ENCODE data around the gene HDAC4.

Gene HDAC4

DNA sequence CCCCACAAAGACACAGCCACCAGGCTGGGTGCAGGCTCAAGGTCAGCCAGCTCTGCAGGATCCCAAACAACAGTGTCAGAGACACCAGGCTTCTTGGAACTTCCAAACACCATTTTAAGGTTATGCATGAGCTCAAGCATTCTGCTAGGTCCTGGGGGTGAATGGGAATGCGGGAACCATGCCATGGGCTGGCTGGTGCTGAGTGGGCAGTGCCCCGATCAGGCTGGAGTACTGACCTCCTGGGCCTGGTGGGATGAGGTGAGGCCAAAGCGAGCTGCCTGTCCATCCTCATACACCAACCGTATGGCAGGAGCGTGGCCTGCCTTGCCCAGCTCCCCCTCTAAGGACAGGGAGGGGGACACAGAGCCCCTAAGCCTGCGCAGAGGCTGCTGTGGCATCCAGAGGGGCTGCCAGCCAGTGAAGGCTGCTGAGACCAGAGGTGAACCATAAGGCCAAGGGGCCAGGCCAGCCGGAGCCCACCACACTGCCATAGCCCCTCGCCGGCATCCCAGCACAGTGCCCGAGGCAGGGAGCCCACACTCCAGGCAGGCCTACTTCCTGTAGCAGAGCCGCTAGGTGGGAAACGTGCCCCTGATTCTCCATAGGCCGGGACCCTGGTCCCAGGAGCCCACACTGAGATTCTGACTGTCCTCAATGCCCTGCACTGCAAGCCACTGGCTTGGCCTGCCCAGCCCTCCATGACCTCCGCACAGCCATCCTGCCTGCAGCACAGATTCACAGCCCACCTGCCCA, 135.0 kb downstream of the HDAC4 start:
- DNase-seq (ENCODE audit: low spot score), result no peak

DNA sequence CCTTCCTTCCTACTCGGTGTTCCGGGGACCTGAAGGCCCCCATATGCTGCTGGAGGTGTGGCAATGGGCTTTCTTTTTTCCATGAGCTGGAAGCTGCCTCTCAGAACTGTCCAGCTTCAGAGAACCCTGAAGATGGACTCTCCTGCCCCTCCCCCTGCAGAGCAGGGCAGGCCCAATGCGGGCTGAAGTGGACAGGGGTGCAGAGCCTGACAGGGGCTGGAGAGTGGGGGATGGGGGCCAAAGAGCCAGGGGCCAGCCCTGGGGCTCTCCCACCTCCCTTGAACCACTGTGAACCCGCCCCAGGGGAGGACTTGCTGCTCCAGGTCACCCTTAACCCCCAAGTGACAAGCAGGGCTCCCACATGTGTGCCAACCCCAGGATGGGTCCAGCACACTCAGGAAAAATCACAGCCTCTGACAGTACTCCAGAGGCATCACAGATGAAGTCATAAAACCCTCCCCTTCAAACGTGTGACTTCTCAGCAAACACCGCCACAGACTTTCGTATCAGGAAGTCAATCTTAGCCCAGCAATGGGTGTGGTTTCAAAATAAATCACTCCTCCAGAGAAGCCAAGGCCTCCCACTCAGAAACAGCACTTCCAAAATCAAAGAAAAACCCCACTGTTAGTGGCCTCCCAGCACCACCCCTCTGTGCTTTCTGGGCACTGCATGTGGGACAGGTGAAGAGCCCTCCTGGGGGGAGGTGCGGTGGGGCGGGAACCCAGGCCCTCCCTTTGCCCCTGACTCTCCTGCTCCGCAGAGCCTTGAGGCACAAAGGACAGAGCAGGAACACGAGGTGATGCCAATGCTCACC, 135.8 kb downstream of the HDAC4 start:
- DNase-seq (ENCODE audit: low spot score), result peak; percentile 52

DNA sequence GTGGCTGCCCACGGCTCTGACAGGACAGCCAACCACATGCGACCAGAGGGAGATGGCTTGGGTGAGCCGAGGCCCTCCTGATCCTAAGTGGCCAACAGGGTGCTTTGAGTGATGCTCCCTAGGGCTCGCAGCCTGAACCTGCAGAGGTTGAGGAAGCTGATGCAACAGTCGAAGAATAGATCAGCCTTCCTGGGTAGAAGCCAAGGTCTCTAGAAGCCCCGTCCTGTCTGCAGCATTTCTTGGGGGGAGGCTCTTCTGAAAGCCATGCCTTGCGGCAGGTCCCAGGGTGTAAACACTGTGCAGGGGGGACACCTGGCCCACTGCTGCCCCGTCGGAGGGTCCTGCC, 136.4 kb downstream of the HDAC4 start:
- no peak for DNase-seq (ENCODE audit: low spot score)

DNA sequence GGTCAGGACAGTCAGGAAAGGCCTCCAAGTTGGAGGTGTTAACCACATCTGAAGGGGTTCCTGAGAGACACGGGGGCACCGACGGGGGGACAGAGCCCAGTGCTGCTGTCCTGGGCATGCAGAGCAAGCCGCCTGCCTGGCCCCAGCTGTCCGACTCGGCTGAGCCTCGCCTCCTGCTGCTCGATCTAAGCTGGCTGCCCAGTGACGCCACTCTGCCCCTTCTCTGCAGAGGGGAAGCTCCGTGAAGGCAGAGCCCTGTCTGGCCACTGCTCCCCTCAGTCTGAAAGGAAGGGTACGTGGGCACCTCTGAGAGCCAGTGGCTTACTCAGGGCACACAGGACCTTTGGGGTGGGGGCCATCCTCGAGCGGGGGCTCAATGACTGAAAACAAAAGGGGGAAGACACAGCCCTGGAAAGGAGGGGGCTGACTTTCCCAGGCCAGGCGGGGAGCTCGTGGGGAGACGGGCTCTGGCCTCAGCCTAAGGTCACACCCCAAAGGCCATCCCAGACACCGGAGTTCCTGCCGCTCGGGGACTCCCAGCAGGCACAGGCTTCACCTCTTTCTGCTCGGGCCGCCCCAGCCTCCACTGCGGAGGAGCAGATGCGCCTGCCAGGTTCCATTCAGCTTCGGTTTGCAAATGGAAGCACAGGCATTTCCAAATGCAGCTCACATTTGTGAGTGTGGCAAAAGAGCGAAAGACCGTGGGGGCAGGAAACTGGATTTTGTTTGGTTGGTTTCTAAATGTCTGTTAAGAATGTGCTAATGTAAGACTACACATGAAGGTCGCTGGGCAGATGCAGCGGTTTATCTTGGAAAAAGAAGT, 136.9 kb downstream of the HDAC4 start:
- no peak for DNase-seq (ENCODE audit: low spot score)

DNA sequence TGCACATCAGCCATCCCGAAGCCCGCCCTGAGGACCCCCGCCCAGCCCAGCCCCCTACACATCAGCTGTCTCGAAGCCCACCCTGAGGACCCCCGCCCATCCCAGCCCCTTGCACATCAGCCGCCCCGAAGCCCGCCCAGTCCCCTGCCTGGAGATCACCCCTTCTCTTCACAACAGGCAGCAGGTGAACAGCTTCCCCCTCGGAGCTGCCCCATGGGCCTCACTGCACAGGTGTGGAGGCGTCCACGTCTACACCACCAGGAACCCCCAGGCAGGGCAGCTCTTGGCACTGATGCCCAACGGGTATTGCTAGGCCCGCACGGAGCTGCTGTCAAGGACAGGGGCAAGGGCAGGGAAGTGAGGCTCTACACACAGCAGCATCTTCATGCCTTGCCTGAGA, 137.6 kb downstream of the HDAC4 start:
- no peak for DNase-seq (ENCODE audit: low spot score)

DNA sequence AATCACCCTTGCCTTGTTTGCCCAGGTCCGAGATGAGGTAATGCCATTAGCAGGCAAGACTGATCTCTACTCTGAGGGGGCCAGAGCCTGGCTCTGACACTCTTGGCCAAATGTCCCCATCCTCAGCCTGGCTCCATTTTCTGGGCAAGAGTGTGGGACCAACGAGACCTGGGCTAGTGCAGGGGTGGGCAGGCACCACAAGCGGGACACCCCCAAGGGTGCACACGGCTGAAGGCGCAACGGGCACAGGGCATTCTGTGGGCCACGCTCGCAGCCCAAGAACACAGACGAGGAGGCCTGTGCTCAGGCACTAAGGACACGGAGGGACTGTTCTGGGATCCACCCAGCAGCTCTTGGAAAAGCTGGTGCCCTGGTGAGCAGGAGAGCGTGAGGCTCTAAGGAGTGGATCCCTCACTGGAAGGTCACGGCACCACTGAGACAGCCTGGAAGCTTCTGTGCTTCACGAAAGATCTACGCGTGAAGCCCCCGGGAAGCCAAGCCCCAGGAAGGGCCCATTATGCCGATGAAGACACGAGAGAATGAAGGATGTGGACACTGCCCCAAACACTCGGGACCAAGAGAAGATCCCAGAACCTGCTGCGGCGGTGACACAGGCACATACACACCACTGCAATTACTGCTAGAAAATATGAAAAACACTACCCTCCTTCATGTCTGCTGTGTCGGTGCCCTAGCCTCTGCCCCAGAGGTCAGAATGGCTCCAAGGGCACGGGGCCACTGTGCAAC, 138.2 kb downstream of the HDAC4 start:
- no peak for DNase-seq (ENCODE audit: low spot score)

DNA sequence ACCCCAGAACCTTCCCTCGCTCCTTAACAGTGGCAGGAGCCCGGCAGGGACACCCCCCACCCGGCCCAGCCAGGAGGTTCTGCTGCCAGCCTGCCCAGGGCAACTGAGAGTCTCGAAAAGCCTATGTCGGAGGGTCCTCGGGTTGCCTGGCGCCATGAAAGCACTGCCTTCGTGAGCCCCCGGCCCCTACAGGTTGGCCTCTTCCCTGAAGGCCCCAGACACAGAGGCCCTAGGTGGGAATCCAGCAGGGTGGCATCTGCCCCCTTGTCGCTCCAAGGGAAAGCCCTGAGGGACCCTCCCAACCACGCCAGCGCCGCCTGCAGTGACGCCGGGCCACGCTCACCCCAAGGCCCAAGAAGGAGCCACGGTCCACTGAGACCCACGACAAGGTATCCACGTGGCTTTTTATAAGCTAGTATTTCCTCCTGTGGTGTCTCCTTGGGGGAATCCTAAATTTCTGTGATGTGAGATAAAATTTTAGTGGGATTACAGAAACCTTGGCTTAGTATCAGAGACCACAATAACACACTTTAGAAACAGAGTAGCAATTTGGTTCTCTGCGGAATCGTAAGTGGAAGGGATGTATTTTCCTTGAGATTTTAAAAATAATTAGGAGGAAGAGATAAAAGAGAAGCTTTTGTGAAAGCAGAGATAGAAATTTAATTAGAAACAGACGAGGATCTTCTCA, 138.9 kb downstream of the HDAC4 start:
- DNase-seq (ENCODE audit: low spot score), result no peak

DNA sequence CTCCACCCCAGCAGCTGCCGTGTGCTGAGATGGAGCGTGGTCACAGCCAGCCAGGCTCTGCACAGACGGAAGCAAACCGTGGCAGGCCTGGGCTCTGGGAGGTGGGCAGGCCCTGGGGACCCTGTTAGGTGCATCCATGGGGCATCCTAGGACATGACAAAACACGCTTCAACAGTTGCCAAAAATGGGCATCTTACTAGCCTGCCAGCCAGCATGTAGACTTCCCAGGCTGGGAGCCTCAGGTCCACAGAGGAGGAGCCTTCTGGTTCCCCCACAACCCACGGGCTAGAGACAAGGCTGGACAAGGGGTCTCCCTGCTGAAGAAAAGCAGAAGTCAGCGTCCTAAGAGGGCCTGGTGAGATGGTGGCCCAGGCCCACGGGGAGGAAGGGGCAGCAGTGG, 139.5 kb downstream of the HDAC4 start:
- DNase-seq (ENCODE audit: low spot score), result no peak

DNA sequence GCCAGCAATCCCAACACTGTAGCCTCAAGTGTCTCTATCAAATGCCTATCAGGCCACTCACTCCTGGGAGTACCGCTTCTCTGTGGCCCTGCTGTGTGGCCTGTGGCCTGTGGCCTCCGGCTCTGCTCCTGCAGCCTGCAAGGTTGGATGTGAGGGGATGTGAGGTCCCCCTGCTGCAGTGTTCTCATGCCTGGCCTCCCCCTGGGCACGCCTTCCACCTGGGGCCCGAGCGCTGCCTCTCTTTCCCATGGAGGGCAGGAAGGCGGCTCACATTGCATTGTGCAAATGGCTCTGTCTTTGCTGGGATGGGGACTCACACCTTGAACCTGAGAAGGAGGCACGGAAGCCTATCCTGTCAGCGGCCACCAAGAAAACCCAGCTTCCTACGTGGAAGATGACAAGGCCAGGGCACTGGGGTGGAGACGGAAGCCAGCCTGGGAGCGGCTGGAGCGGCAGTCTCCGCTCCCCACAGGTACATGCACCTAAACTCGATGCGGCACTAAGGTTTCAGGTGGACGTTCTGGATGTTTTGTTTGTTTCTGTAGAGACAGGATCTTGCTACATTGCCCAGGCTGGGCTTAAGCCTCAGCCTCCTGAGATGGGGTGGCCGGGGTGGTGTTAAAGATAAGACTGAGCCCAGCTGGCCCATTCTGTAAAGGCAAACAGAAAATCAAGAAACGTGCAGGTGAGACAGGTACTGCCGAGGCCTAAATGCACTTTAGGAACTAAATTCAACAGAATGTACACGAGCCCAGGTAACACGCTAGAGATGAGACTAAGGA, 140.1 kb downstream of the HDAC4 start:
- DNase-seq (ENCODE audit: low spot score), result no peak

DNA sequence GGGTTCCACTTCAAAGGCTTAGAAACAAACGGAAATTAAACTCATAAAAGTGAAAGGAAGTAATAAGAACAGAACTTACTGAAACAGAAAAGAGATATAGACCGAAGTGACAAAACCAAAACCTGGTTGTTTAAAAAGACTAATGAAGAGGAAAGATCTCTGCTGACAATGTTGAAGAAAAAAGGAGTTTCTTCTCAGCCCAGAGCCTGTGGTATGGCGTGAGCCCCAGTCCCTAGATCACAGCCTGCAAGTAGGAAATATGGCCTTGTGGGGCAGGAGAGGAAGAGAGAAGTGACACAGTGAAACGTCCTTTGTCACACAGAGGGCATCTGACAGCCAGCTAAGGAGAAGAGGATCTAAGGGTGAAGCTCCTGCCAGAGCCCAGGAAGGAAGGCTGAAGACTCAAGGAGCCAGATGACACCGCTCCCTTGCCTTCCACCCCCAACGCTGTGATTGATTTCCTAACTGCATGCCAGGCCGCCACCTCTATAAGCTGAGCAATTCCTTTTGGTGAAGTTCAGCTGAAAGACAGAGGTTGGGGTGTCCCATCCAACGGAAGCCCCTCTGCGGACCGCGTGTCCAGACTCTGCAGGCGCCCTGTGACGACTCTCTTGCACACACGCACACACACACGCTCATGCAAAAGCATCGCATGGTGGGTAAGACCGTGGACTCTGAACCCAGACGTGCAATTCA, 141.1 kb downstream of the HDAC4 start:
- no peak for DNase-seq (ENCODE audit: low spot score)

DNA sequence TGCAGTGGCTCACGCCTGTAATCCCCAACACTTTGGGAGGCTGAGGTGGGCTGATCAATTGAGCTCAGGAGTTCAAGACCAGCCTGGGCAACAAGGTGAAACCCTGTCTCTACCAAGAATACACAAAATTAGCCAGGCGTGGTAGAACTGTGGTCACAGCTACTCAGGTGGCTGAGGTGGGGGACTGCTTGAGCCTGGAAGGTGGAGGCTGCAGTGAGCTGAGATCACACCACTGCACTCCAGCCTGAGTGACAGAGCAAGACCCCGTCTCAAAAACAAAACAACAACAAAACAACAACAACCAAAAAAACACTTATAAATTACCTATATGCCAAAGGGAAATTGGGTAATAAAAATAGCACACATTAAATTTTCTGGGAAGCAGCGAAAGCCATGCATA, 141.6 kb downstream of the HDAC4 start:
- DNase-seq (ENCODE audit: low spot score), result no peak

DNA sequence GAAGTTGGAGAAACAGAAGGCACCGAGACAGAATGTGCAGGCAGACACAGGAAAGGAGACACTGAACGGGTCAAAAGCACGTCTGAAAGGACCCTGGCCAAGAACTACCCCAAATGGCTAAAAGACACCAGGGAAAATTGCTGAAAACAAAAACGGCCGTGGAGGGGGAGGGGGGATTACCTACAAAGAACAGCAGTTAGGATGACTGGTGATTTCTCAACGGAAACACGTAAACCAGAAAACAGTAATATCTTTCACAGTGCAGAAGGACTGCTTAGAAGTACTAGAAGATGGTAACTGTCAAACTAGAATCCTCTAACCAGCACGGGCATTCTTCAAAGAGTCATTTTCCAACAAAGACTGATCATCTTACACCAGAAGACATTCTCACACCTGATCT, 142.6 kb downstream of the HDAC4 start:
- DNase-seq (ENCODE audit: low spot score), result no peak

DNA sequence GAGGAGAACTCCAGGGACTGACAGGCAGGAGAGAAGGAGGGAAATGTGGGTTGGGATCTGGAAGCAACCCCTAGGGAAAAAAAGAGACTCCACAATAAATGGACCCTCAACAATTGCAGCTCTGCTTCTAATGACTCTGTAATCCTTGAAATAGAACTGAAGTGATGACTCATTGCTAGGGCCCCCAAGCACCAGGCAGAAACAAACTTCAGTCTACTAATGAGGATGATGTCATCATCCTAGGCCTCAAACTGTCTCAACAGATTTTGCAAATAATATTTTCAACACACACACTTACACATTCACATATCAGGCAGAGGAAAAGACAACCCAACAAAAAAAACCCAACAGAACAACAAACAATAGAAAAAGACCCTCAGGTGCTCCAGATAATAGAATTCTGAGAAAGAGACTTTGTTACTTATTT, 143.3 kb downstream of the HDAC4 start:
- no peak for DNase-seq (ENCODE audit: low spot score)

DNA sequence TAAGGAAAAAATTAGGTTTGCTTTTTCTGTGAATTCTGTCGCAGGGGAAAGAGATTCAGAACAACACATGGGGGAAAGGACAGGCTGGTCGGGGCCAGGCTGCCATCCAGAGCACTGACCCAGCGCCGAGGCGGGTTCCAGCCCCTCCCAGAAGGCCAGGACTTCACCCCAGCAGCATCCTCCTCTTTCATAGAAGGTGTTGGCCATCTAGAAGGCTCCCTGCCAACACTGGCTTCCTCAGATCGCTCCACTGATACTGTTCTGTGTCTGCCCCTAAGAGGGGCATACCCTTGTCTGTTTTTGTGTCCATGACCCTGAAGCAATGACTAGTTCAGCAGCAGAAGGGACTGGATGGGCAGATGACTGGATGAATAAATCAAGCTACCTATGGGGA, 144.5 kb downstream of the HDAC4 start:
- DNase-seq (ENCODE audit: low spot score), result no peak

DNA sequence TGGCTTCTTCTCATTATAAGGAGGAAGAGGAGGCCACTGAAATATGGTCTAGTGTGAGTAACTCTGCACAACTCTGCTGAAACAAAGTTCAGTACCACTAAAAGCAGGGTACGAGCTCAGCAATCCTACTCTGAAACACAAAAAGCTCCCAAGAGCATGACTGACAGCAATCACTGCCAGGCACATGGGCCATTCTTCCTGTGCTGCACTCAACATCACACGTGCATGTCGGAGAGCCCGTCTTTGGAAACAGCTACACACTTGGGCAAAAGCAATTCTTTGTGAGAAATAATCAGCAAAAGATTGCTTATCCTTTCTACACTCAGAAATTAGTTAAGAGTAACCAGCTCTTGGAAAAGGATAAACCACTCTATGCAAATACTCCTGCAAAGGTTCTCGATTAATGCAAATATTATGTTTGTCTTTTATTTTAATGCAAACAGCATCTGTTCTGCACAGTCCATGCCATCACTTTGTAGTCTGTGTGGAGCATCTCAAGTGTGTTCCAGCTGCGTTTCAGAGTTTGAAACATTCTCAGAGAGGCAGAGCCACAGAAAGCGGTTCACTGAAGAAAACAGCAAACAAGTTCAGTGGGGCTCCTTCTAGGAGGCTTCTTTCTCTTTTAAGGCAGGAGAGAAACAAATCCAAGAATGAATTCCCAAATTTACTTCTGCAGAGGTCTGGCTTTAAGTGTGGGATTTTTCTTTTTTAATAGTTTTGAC, 145.0 kb downstream of the HDAC4 start:
- DNase-seq (ENCODE audit: low spot score), result no peak

DNA sequence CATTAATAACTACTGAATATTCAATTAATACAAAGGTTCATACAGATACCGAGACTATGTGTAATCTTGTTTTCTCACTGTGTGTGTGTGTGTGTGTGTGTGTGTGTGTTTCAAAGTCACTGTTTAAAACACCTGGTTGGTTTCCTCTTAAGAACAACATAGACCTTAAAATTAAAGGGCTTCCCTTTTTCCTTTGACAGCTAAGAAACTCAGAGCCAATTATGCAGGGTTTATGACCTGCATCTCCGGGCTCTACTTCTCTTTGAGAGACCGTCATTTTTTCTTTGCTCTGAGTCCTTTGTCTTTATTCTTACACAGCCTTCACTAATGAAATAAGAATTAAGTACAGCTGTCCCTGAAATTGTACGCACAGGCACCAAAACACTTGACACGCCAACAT, 145.6 kb downstream of the HDAC4 start:
- no peak for DNase-seq (ENCODE audit: low spot score)

DNA sequence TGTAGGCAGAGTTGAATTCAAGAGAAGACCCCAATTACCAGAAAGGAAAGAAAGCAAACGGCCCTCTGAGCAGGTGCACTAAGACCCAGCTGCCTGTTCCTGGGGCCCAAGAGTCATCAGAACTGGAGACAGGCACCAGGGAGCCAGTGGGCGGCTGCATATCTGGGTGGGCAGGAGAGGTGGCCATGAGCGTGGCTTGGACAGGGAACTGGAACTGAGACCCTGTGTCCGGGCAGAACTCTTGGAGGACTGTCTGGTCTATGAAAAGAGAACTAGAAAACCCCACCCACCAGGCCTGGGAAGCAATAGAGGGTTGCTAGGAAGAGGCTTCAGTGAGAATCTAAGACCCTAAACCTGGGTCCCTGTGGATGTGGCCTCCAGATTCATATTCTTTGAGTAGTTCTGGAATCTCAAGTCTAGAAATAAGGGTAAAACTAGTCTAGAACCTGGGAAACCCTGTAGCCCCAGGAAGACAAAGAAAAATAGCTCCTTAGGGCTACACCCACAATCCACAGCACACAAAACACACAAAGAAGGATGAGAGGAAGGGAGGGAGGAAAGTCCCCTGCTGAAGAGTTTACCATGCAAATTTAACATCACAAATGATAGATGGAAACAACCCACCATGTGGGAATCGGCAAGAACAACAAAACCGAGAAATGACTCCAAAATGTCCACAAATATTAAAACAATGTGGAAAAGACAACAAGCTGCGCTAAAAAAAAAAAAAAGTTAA, 147.0 kb downstream of the HDAC4 start:
- DNase-seq (ENCODE audit: low spot score), result no peak

DNA sequence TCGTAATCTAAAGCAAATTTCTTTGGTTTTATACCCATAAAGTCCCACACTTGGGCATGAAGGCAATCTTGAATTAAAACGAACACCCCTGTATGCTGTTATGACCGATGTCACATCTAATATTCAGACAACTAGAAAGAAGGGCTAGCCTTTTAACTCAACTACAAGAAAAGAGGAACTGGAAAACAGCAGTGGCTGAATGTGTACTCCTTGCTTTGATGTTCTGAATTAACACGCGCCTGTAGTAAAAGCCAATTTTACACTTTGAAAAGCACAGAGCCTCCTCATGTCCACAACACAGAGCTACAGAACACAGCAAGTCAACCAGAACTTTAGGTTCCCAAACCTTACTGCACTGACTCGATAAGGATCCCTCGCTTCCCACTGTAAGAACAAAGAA, 147.6 kb downstream of the HDAC4 start:
- DNase-seq (ENCODE audit: low spot score), result no peak

DNA sequence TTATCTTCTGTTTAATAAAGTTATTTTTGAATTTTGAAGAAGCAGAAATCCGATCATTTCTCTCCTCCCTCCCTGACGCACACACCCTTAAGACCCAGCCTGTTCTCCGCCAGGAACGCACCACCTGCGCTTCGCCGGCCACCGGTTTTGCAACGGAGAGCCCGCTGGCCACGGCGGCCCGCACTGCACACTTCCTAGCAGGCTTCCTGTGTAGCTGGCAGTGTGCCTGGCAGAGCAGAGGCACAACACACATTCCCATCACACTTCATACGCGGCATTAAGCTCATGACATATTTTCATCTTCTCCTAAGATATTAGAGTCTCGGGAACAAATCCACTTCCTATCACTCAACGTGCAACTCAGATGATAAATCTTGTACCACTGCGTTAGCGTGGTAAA, 148.0 kb downstream of the HDAC4 start:
- DNase-seq (ENCODE audit: low spot score), result no peak
